Fibroblast of mammary gland (primary cell): ENCODE results near the gene GIGYF2.

Experiments
- DNase-seq: peaks from one replicate; pipeline ENCODE4 v3.0.0-alpha.2; 2010; ENCODE audit warnings: low read depth
- H3K4me3 ChIP-seq: 2 replicates; pipeline ENCODE4 v1.5.1; 2011; ENCODE audit warnings: low read depth, mild to moderate bottlenecking, low read length, moderate library complexity; ENCODE audit not compliant: control insufficient read depth
- CTCF ChIP-seq: conservative IDR thresholded peaks from 2 replicates; pipeline ENCODE4 v1.5.1; 2011; ENCODE audit warnings: low read depth, low read length, inconsistent platforms; ENCODE audit not compliant: control insufficient read depth, insufficient read depth

The GIGYF2 gene

GRCh38 chr2:232659359-232659758 lies 37.8 kb upstream of the GIGYF2 start:
- TF ChIP-seq CTCF: no peak
- H3K4me3 ChIP-seq: no peak overlapping the region
- no peak for DNase-seq

GRCh38 chr2:232662486-232663260 lies 34.5 kb upstream of the GIGYF2 start:
- H3K4me3 ChIP-seq: no peak overlapping the region
- no peak for TF ChIP-seq CTCF
- DNase-seq: no peak

- DNase-seq: no peak
- no peak overlapping the region for H3K4me3 ChIP-seq
- TF ChIP-seq CTCF: no peak
Measured at GRCh38 chr2:232666051-232666805, 30.9 kb upstream of the GIGYF2 start.

GRCh38 chr2:232667989-232668583 lies 29.0 kb upstream of the GIGYF2 start:
- no peak overlapping the region for H3K4me3 ChIP-seq
- no peak for TF ChIP-seq CTCF
- no peak for DNase-seq

GRCh38 chr2:232668805-232669444 lies 28.2 kb upstream of the GIGYF2 start:
- peak; percentile 27 for DNase-seq
- H3K4me3 ChIP-seq: no peak overlapping the region
- TF ChIP-seq CTCF: peak; percentile 47

- no peak for TF ChIP-seq CTCF
- no peak for DNase-seq
- no peak overlapping the region for H3K4me3 ChIP-seq
Measured at GRCh38 chr2:232672588-232672987, 24.5 kb upstream of the GIGYF2 start.
